Kidney (tissue), 14 donors: ENCODE results near the gene TMEM120B. TPM values are rescaled to one million over a fixed set of nuclear protein-coding genes. Genes with fewer than 3 reads are reported as not detected.
"Not testable (repeated sequence)": the region's sequence is repeated elsewhere in the genome, so short reads cannot be mapped to it uniquely, and the experiment has no call there.

Source experiments
- DNase-seq, 5 donors: peaks; one replicate each; pipeline ENCODE4 v3.0.0-alpha.2; 2013 to 2020
- FAIRE-seq: peaks from 2 replicates; lab custom pipeline; 2012; peaks lifted over from hg19 to GRCh38; lab: Jason Lieb, UNC
- H3K27ac ChIP-seq, 2 donors: one replicate each; pipeline ENCODE4 v1.7.0; 2013; ENCODE audit warnings: low read depth in 2 of 2, low read length in 2 of 2, inconsistent platforms in 1 of 2
- H3K27me3 ChIP-seq: one replicate; pipeline ENCODE4 v1.7.1; 2013; ENCODE audit warnings: low read length, inconsistent platforms; ENCODE audit not compliant: control insufficient read depth, insufficient read depth
- H3K36me3 ChIP-seq, 3 donors: one replicate each; pipeline versions ENCODE4 v1.7.0 to v1.7.1; 2013; ENCODE audit warnings: low read length in 3 of 3, control low read depth in 1 of 3, inconsistent platforms in 1 of 3; ENCODE audit not compliant: insufficient read depth in 3 of 3, control insufficient read depth in 2 of 3
- H3K4me1 ChIP-seq, 3 donors: one replicate each; pipeline versions ENCODE4 v1.7.0 to v1.7.1; 2013; ENCODE audit warnings: low read length in 3 of 3, inconsistent platforms in 1 of 3, low read depth in 1 of 3; ENCODE audit not compliant: control insufficient read depth in 2 of 3, insufficient read depth in 2 of 3
- H3K4me3 ChIP-seq, 3 donors: one replicate each; pipeline versions ENCODE4 v1.7.0 to v1.8.1; 2013; ENCODE audit warnings: low read length in 3 of 3, control low read depth in 1 of 3, inconsistent platforms in 1 of 3
- H3K9ac ChIP-seq, 3 donors: one replicate each; pipeline versions ENCODE4 v1.7.0 to v1.7.1; 2013; ENCODE audit warnings: low read length in 3 of 3, control low read depth in 1 of 3, inconsistent platforms in 1 of 3
- H3K9me3 ChIP-seq, 3 donors: one replicate each; pipeline versions ENCODE4 v1.7.0 to v1.7.1; 2013; ENCODE audit warnings: low read length in 3 of 3, control low read depth in 1 of 3, inconsistent platforms in 1 of 3; ENCODE audit not compliant: control insufficient read depth in 2 of 3, insufficient read depth in 1 of 3
- CTCF ChIP-seq: IDR thresholded peaks from 3 replicates; pipeline ENCODE4 v1.5.1; 2012; ENCODE audit warnings: mild to moderate bottlenecking, moderate library complexity, borderline replicate concordance; ENCODE audit not compliant: insufficient read depth; ENCODE audit errors: extremely low read depth
- intact Hi-C: fragments of 100-400 bp; cut with DNase I; formaldehyde crosslinking; loops from one replicate; pipeline ENCODE4 v1.11.1; 2022
- polyA plus RNA-seq: library from polyadenylated mRNA; stranded (reverse); fragments of 350-450 nt; fragmentation: Illumina TruSeq; extraction: RNeasy Lipid Tissue Mini Kit (QIAGEN cat#74804); gene quantifications from one replicate; pipeline ENCODE4 v1.2.3, GENCODE V29; 2014; ENCODE audit warnings: low read depth, low replicate concordance; ENCODE audit not compliant: insufficient read depth
- total RNA-seq: library from RNA; stranded (reverse); fragmentation: NEBNext Ultra II Directional; extraction: Animal tissue kit (Norgen Biotek cat#: 25700); gene quantifications from one replicate; pipeline ENCODE4 v1.2.1, GENCODE V29; 2021
- donor health status: control.
- donor health status: control.
- donor health status: control.
- donor health status: control.
- donor health status: control.
- donor health status: DM: yes; HTN: yes; CAD: no.
- donor health status: Normal renal cell carcinoma (clear cell type).

TMEM120B gene
- total and polyA plus RNA-seq, 2 donors from 2014 or later = 9.0 to 14.2 TPM

- Histone ChIP-seq H3K9me3 (no peaks in the 10 kb centered on the region), H3K36me3 (no peaks in the 10 kb centered on the region), H3K4me3 (no peak overlapping the region), H3K27ac (no peak overlapping the region), H3K4me1 (peaks cover 0 to 12% (median 5%) of the 10 kb centered on the region in 3 donors), H3K27me3 (no peaks in the 10 kb centered on the region), H3K9ac (no peak overlapping the region)
- no peak for TF ChIP-seq CTCF
- intact Hi-C loops = loop anchor here (5.0 kb wide), 1 partner anchor 72 kb away; no protein-coding TSS in a partner anchor
- no peak for FAIRE-seq
- DNase-seq = no peak
These were observed 7.0 kb upstream of the TMEM120B start for GRCh38 chr12:121705514-121705913.

GRCh38 chr12:121708313-121709063, 4.1 kb upstream of the TMEM120B start:
- H3K4me3 ChIP-seq = no peak overlapping the region
- intact Hi-C loops = loop anchor here (5.0 kb wide), 1 partner anchor 69 kb away; no protein-coding TSS in a partner anchor
- H3K4me1 ChIP-seq = peaks cover 0 to 6% (median 5%) of the 10 kb centered on the region in 3 donors
- no peaks in the 10 kb centered on the region for H3K36me3 ChIP-seq
- no peak overlapping the region for H3K27ac ChIP-seq
- no peak for TF ChIP-seq CTCF
- H3K9ac ChIP-seq = no peak overlapping the region
- DNase-seq = no peak
- H3K27me3 ChIP-seq = no peaks in the 10 kb centered on the region
- H3K9me3 ChIP-seq = no peaks in the 10 kb centered on the region
- FAIRE-seq = no peak

- H3K27ac ChIP-seq, FAIRE-seq: not testable (repeated sequence)
- intact Hi-C loops = loop anchor here (5.0 kb wide), 1 partner anchor 68 kb away; no protein-coding TSS in a partner anchor
These were observed 3.5 kb upstream of the TMEM120B start for GRCh38 chr12:121709064-121709424.

GRCh38 chr12:121709478-121709961, 3.0 kb upstream of the TMEM120B start:
- H3K9me3 ChIP-seq = no peaks in the 10 kb centered on the region
- intact Hi-C loops = loop anchor here (5.0 kb wide), 1 partner anchor 68 kb away; no protein-coding TSS in a partner anchor

More at GRCh38 chr12:121709064-121709424, 3.5 kb upstream of the TMEM120B start:
- DNase-seq, H3K9ac ChIP-seq, H3K9me3 ChIP-seq, H3K36me3 ChIP-seq, H3K27me3 ChIP-seq, H3K4me3 ChIP-seq: not testable (repeated sequence)
- peaks cover 0 to 10% (median 6%) of the 10 kb centered on the region in 3 donors for H3K4me1 ChIP-seq

More at GRCh38 chr12:121709478-121709961, 3.0 kb upstream of the TMEM120B start:
- Histone ChIP-seq H3K4me1 (peaks cover 0 to 11% (median 6%) of the 10 kb centered on the region in 3 donors), H3K4me3 (no peak overlapping the region), H3K9ac (no peak overlapping the region), H3K27ac (no peak overlapping the region), H3K27me3 (no peaks in the 10 kb centered on the region), H3K36me3 (no peaks in the 10 kb centered on the region)
- FAIRE-seq = no peak
- peak in 1 of 5 donors; percentile 20 for DNase-seq
- no peak for TF ChIP-seq CTCF
